Measurements from ENCODE around the gene IRX1. TPM values are rescaled to one million over a fixed set of nuclear protein-coding genes. Genes with fewer than 3 reads are reported as not detected.

The IRX1 gene
- total RNA-seq, 4 donors from 2014 or later: 0.95 to 0.97 TPM; not detected in 2

- WGBS, 2 donors: 82 to 87% methylated on average over 6 of the region's 8 CpGs
- intact Hi-C loops (cut with DNase I): no loop called here
These were observed 55.2 kb downstream of the IRX1 start for GRCh38 chr5:3650868-3651267.

More at GRCh38 chr5:3650868-3651267, 55.2 kb downstream of the IRX1 start:
- H3K9me3 ChIP-seq: no peaks in the 10 kb centered on the region
- no peak overlapping the region for H3K27ac ChIP-seq
- no peak for DNase-seq
- H3K4me1 ChIP-seq: no peaks in the 10 kb centered on the region
- peaks cover 0 to 15% (median 0%) of the 10 kb centered on the region in 4 donors for H3K27me3 ChIP-seq
- TF ChIP-seq POLR2A (IDR thresholded peaks at IDR 0.05): no peak
- no peak for TF ChIP-seq CTCF (IDR thresholded peaks at IDR 0.05)
- H3K4me3 ChIP-seq: no peak overlapping the region
- no peaks in the 10 kb centered on the region for H3K36me3 ChIP-seq

Measured in esophagus squamous epithelium (tissue), 5 donors.